GM20431 (cell line): ENCODE measurements around the gene OR13C9.
"Not testable (repeated sequence)": the region's sequence is repeated elsewhere in the genome, so short reads cannot be mapped to it uniquely, and the experiment has no call there.

Source experiments
- in situ Hi-C: fragments of 300-500 bp; cut with MseI, MboI; formaldehyde crosslinking; loops from one replicate; pipeline ENCODE4 v1.15.0; 2020; ENCODE audit warnings: low sequenced_read_pairs; ENCODE audit not compliant: unreplicated experiment

The OR13C9 gene, protein sequence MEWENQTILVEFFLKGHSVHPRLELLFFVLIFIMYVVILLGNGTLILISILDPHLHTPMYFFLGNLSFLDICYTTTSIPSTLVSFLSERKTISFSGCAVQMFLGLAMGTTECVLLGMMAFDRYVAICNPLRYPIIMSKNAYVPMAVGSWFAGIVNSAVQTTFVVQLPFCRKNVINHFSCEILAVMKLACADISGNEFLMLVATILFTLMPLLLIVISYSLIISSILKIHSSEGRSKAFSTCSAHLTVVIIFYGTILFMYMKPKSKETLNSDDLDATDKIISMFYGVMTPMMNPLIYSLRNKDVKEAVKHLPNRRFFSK

DNA sequence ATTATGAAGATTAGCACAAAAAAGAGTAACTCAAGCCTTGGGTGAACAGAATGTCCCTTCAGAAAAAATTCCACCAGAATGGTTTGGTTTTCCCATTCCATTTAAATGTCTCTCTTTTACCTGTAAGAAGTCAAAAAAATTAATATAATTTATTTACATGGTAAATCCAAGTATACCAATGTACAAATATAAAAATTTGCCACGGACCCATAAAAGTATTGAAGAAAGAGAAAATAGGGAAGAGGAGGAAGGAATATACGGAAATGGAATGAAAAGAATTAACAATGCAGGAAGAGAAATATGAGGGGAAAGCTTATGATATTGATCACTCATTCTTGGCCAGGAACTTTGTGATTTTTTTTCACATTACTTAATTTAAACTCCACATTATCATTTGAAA is at the start of gene OR13C9:
Gene OR13C9 (minus strand): TSS at position 101 of the 400 bp plus-strand sequence. CDS start 0 bp downstream, at position 101.
- in situ Hi-C loops: no loop called here

DNA sequence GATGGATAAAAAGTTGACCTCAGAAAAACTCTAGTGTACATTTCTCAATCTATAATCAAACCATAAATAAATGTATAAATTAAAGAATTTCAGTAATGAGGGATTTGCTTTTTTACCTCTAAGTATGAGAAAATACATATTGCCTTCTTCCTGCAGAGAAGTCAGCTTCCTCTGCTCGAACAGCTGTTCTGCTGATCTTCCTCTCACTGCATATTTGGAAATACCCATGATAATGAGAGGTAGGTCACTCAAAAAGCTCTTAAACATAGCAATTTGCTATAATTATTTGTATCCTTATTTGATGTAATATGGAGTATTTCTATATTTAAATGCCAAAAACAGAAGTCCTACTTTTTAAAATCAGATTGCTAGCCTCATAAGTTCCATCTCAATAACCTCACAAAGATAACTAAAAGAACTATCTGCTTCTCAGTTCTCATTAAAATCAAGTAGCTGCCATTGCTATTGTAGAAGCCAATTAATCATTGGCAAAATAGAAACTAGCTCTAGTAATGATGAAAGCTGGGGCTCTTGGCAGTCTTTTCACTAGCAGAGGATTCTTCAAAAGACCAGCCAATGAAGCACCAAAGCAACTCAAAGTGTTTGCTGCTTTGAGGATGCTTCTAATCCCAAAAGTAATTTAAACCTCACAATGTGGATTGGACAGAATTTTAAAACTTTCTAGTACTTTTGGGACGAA is 40.6 kb upstream of the OR13C9 start:
- in situ Hi-C loops: no loop called here

DNA sequence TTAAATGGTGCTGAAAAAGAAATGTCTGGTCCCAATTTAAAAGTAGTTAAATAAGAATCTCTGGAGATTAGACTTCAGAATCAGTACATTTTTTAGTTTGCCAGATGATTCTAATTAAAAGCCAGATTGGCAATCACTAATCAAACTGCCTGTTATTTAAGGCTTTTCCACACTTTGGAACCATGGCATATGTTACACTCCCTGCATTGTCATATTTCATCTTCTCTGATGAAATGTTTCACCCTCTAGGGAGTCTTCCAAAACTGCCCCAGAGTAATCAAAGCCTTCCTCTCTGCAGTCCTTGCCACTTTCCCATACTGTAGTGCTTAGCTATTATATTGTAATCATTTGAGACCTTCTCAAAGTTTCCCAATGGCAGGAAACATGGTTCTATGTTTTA is 17.5 kb upstream of the OR13C9 start:
- in situ Hi-C loops: no loop called here

DNA sequence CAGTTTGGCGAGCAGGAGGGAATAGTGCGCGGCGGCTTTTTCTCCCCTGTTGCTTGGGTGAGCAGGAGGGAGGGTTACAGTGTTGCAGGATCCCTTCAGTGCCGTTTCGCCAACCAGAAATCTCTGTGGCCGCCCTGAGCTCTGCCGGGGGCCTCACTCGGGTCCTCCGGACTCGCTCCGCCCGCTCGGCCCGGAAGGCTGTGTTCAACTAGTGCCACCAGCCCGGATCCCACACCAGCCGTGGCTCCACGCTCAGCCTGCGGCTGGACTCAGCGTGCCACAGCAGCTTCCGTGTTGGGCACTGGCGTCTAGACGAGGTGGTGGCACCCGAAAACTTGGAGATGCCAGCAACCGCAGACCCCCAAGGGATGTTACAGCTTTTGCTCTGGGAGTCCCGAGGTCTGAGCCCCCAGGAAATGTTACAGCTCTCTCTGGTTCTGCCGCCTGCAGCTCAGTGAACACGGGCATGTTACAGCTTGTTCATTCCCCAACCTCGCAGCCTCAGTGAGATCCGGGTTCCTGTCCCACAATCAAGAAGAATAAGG is 16.0 kb upstream of the OR13C9 start:
- in situ Hi-C loops: no loop called here

- in situ Hi-C loops: not testable (repeated sequence)
Observed at GRCh38 chr9:104625964-104626363, 8.0 kb upstream of the OR13C9 start.

- in situ Hi-C loops: no loop called here
Observed at GRCh38 chr9:104617418-104617817, 586 bp downstream of the OR13C9 start.

DNA sequence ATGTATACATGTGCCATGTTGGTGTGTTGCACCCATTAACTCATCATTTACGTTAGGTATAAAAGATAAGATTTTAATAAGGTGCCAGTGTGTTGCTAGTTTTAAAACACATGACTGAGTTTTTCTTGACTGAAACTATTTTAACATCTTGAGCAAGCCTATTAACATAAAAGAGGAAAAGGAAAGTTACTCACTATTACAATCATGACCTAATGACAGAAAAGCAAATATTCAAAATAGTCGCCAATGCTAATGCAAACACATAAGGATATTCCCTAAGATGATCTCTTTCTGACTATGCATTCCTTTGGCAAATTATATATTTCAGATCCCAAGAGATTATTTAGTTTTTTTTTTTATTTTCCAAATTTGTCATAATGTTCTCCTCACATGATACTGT is 6.8 kb downstream of the OR13C9 start:
- in situ Hi-C loops: no loop called here

GRCh38 chr9:104608336-104608735 is 9.7 kb downstream of the OR13C9 start:
- in situ Hi-C loops: no loop called here

GRCh38 chr9:104606152-104606551 is 11.9 kb downstream of the OR13C9 start:
- in situ Hi-C loops: no loop called here

DNA sequence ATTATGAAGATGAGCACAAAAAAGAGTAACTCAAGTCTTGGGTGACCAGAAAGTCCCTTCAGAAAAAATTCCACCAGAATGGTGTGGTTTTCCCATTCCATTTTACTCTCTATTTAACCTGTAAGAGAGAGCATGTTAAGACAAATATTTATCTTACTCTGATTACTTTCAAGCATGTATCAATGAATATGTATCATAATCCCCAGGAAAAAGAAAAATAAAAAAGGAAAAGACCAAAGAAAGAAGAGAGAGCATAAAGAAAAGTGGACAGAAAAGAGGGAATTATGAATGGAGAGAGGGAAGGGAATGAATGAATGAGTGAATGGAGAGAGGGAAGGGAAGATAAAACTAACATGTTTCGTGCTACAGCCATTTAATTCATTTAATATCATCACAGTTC is 12.5 kb downstream of the OR13C9 start, which contains the start of gene OR13C2:
Gene OR13C2 (minus strand): TSS at position 101 of the 400 bp plus-strand sequence. CDS start 0 bp downstream, at position 101.
- in situ Hi-C loops: not testable (repeated sequence)

- in situ Hi-C loops: no loop called here
Observed at GRCh38 chr9:104604801-104605200, 13.2 kb downstream of the OR13C9 start.

GRCh38 chr9:104599313-104599712 is 18.7 kb downstream of the OR13C9 start, which contains the start of gene OR13C5:
Gene OR13C5, minus strand, starts transcription at chr9:104599413. Its CDS starts 0 bp downstream, at chr9:104599413.
- in situ Hi-C loops: not testable (repeated sequence)

DNA sequence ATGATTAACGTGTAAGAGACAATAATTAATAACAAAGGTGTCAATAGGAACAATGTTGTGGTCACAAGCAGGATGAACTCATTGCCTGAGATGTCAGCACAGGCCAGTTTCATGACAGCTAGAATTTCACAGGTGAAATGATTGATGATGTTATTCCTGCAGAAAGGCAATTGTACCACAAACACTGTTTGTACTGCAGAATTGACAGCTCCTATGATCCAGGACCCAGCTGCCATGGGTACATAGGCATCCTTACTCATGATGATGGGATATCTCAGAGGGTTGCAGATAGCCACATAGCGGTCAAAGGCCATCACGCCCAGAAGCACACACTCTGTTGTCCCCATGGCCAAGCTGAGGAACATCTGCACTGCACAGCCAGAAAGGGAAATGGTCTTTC is 19.3 kb downstream of the OR13C9 start:
- in situ Hi-C loops: not testable (repeated sequence)

GRCh38 chr9:104589626-104590025 is 28.4 kb downstream of the OR13C9 start:
- in situ Hi-C loops: no loop called here

GRCh38 chr9:104586496-104587180 is 31.4 kb downstream of the OR13C9 start:
- in situ Hi-C loops: no loop called here

DNA sequence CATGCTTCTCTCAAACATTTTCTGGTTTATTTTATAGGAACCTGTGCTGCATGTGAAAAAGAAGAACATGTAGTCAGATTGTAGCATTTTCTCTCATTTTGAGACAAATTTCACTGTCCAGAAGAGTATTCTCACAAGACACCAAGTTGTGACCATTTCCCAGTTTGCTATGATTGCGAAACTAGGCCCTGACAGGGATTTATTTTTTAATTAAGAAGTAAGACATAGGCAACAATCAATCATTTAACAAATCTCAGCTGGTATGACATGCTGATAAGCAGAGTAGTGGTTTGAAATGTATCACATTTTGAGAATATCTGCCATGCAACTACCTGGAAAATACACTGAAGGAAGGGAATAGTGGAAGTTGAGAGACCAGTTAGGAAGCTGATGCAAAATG is 37.4 kb downstream of the OR13C9 start:
- in situ Hi-C loops: no loop called here

DNA sequence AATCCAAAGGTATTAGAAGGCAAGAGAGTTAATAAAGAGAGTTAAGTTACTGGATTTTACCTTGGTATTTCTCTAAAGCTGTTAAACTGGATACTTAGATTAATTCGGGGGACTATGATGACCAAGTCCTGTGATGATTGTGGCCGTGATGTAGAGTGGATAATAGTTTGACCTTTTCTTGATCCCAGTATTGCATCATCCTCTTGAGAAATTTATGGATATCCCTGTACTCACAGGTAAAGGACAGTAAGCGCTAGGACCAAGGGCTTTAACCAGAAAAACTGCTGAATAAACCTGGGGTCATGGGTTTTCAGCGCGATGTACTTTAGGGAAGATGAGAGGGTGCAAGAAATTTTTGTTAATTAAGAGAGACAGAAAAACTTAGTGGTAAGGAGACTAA is 40.7 kb downstream of the OR13C9 start:
- in situ Hi-C loops: no loop called here

DNA sequence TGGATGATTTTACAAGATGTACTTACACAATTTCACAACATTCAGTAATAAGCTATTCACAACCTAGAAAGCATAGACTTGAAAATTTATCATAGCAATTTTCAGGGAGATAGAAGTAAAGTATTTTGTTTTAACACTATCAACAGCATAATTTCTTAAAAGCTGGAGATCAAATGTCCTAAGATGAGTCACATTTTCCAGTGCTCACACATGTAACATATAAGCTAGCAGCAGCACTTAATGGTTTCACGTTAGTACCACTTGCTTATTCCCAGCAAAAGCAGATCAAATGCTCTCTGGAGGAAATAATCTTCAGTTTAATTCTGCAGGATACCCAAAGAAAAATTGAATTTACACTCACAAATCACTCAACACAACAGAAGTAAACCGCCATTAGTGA is 42.5 kb downstream of the OR13C9 start:
- in situ Hi-C loops: no loop called here

GRCh38 chr9:104572612-104573011 is 45.4 kb downstream of the OR13C9 start:
- in situ Hi-C loops: no loop called here

DNA sequence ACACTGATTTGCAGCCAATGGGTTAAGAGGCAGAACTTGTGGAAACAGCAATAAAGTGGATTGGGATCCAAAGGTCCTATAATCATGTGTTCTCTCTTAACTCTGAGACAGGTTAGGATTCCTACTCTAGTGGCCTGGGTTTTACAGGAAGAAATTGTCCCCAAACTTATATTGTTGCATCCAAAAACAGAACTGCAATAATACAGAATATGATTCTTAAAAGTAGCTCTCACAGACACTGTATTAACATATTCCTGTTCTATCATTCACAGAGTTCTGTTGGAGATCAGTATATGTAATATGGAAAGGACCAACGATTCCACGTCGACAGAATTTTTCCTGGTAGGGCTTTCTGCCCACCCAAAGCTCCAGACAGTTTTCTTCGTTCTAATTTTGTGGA is 49.1 kb downstream of the OR13C9 start, which contains the start of gene OR13C8:
Gene OR13C8 (plus strand): TSS at position 301 of the 400 bp plus-strand sequence. CDS start 0 bp downstream, at position 301.
- in situ Hi-C loops: no loop called here
